Hepatocyte (in vitro differentiated cells): ENCODE results near the gene ARL10.

Experiments
- EZH2 ChIP-seq: fragments of 200-600 bp; sonication (generic); IDR thresholded peaks from 2 replicates; pipeline ENCODE4 v1.6.1; 2016; ENCODE audit warnings: antibody characterized with exemption, mild to moderate bottlenecking, borderline replicate concordance
- EZH2phosphoT487 ChIP-seq: fragments of 200-600 bp; sonication (generic); IDR thresholded peaks from one replicate; pipeline ENCODE4 v1.6.1; 2018; ENCODE audit warnings: antibody characterized with exemption, mild to moderate bottlenecking, low read depth, moderate library complexity; ENCODE audit not compliant: unreplicated experiment, severe bottlenecking
- TF ChIP-seq, protein P1 (sequence below): fragments of 200-600 bp; sonication (generic); IDR thresholded peaks from 2 replicates; pipeline ENCODE4 v1.5.1; 2016; ENCODE audit warnings: antibody characterized with exemption, mild to moderate bottlenecking; ENCODE audit not compliant: poor library complexity

GRCh38 chr5:176412517-176413254 is 47.4 kb downstream of the ARL10 start:
- TF ChIP-seq, protein P1, sequence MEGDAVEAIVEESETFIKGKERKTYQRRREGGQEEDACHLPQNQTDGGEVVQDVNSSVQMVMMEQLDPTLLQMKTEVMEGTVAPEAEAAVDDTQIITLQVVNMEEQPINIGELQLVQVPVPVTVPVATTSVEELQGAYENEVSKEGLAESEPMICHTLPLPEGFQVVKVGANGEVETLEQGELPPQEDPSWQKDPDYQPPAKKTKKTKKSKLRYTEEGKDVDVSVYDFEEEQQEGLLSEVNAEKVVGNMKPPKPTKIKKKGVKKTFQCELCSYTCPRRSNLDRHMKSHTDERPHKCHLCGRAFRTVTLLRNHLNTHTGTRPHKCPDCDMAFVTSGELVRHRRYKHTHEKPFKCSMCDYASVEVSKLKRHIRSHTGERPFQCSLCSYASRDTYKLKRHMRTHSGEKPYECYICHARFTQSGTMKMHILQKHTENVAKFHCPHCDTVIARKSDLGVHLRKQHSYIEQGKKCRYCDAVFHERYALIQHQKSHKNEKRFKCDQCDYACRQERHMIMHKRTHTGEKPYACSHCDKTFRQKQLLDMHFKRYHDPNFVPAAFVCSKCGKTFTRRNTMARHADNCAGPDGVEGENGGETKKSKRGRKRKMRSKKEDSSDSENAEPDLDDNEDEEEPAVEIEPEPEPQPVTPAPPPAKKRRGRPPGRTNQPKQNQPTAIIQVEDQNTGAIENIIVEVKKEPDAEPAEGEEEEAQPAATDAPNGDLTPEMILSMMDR: no peak
- TF ChIP-seq EZH2phosphoT487: no peak
- no peak for TF ChIP-seq EZH2
